ENCODE measurements around the gene ORC1. TPM values are rescaled to one million over a fixed set of nuclear protein-coding genes. Genes with fewer than 3 reads are reported as not detected.

Gene ORC1
- total RNA-seq, 5 donors from 2014 or later (not counting 1 experiment from before 2014, with no cell fraction given), result 1.7 to 2.1 (median 2.0) TPM

DNA sequence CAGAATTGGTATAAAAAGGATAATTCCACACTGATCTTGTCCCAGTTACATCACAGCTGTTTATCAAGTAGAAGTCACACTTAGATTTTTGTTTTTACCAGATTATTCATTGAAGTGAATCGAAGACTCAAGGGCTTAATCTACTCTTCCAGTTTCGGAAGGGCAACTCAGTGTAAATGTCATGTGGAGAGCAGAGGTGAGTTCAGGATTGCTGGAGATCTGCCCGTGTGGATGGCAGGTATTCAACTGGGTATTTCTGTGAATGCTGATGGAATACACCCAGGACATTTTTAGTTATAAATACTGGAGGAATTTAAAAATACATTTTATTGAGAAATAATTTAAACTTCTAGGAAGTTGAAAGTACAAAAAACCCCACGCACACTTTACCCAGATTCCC, 57.6 kb downstream of the ORC1 start:
- no peak for DNase-seq
- Mint-ChIP-seq H3K27ac (no peak overlapping the region), H3K4me1 (peaks cover 1 to 11% (median 5%) of the 10 kb centered on the region in 3 donors), H3K27me3 (no peaks in the 10 kb centered on the region), H3K4me3 (no peak overlapping the region), H3K36me3 (no peaks in the 10 kb centered on the region), H3K9me3 (no peaks in the 10 kb centered on the region)
- peaks cover 0 to 5% of the 10 kb centered on the region in 2 donors for H3K36me3 ChIP-seq (ENCODE audit: control insufficient read depth in 2 of 2, extremely low read depth in 1 of 2, insufficient read depth in 1 of 2, low read length in 1 of 2)
- ATAC-seq (replicated peaks in 1 of 4), result no peak
- H3K27ac ChIP-seq (ENCODE audit: low read length), result no peak overlapping the region
- no peaks in the 10 kb centered on the region for H3K27me3 ChIP-seq (replicated peaks in 1 of 2; ENCODE audit: control insufficient read depth in 2 of 2, extremely low read depth in 1 of 2, insufficient read depth in 2 of 2, low read length in 1 of 2)
- POLR2A ChIA-PET, result interaction anchor here in 1 of 2 donors (0.9 kb wide), 1 partner anchor 605 kb away, joined by 6 read pairs; no protein-coding TSS in a partner anchor
- CTCF ChIA-PET, result no interaction called here
- H3K4me3 ChIP-seq (ENCODE audit: control insufficient read depth in 1 of 2, extremely low read depth in 1 of 2, low read length in 1 of 2), result no peak overlapping the region
- H3K4me1 ChIP-seq (ENCODE audit: control insufficient read depth in 1 of 2, extremely low read depth in 1 of 2, insufficient read depth in 2 of 2, low read length in 2 of 2), result no peaks in the 10 kb centered on the region
- WGBS (ENCODE audit: insufficient coverage), result 90% methylated on average over 2 of the region's 4 CpGs
- H3K9me3 ChIP-seq, result no peaks in the 10 kb centered on the region

DNA sequence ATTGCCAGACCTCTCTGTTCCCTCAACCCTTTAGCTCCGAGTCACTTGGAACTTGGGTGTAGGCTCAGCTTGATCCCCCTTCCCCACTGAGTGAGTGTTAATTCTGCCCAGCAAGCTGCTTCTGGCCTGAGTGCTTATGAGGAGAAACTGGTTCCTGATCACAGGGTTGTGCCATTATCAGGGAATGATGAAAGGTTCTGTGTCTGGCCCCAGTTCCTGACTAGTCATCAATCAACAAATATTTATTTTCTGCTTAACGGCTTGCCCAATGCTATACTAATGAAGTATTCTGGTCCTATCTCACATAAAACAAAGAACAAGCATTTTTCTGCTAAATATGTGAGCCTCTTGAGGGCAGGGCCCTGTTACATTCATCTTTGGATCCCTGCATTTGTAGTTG, 59.0 kb downstream of the ORC1 start:
- peaks cover 1 to 11% (median 5%) of the 10 kb centered on the region in 3 donors for H3K4me1 Mint-ChIP-seq
- no peaks in the 10 kb centered on the region for H3K27me3 ChIP-seq (replicated peaks in 1 of 2; ENCODE audit: control insufficient read depth in 2 of 2, extremely low read depth in 1 of 2, insufficient read depth in 2 of 2, low read length in 1 of 2)
- H3K9me3 Mint-ChIP-seq, result no peaks in the 10 kb centered on the region
- no CpG with 5 or more reads among the region's 2 CpGs for WGBS (ENCODE audit: insufficient coverage)
- H3K9me3 ChIP-seq, result no peaks in the 10 kb centered on the region
- no peak overlapping the region for H3K4me3 Mint-ChIP-seq
- H3K4me3 ChIP-seq (ENCODE audit: control insufficient read depth in 1 of 2, extremely low read depth in 1 of 2, low read length in 1 of 2), result no peak overlapping the region
- H3K36me3 ChIP-seq (ENCODE audit: control insufficient read depth in 2 of 2, extremely low read depth in 1 of 2, insufficient read depth in 1 of 2, low read length in 1 of 2), result no peaks in the 10 kb centered on the region
- no peaks in the 10 kb centered on the region for H3K27me3 Mint-ChIP-seq
- DNase-seq (no peak), ATAC-seq (replicated peaks in 1 of 4) (no peak)
- no peaks in the 10 kb centered on the region for H3K4me1 ChIP-seq (ENCODE audit: control insufficient read depth in 1 of 2, extremely low read depth in 1 of 2, insufficient read depth in 2 of 2, low read length in 2 of 2)
- ChIA-PET CTCF (no interaction called here), POLR2A (no interaction called here)
- no peaks in the 10 kb centered on the region for H3K36me3 Mint-ChIP-seq
- peak overlapping the region in 1 of 2 donors; percentile 22 for H3K27ac Mint-ChIP-seq
- no peak overlapping the region for H3K27ac ChIP-seq (ENCODE audit: low read length)

DNA sequence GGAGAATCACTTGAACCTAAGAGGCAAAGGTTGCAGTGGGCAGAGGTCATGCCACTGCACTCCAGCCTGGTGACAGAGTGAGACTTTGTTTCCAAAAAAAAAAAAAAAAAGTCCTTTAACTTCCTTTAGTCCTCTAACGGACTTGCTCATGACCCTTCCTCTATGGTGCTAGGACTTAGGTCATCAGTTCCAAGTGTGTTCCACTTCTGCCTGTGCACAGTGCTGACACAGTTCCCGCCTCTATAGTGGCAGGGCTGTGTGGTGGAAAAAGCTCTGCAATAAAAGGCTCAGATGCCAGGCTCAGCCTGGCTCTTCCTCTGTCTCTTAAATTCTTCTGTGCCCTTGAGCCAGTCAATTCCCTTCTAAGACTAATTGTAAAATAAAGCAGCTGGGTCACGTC, 60.2 kb downstream of the ORC1 start:
- Histone ChIP-seq H3K4me3 (ENCODE audit: control insufficient read depth in 1 of 2, extremely low read depth in 1 of 2, low read length in 1 of 2) (no peak overlapping the region), H3K36me3 (ENCODE audit: control insufficient read depth in 2 of 2, extremely low read depth in 1 of 2, insufficient read depth in 1 of 2, low read length in 1 of 2) (no peaks in the 10 kb centered on the region), H3K9me3 (no peaks in the 10 kb centered on the region), H3K27me3 (replicated peaks in 1 of 2; ENCODE audit: control insufficient read depth in 2 of 2, extremely low read depth in 1 of 2, insufficient read depth in 2 of 2, low read length in 1 of 2) (no peaks in the 10 kb centered on the region), H3K4me1 (ENCODE audit: control insufficient read depth in 1 of 2, extremely low read depth in 1 of 2, insufficient read depth in 2 of 2, low read length in 2 of 2) (no peaks in the 10 kb centered on the region), H3K27ac (ENCODE audit: low read length) (no peak overlapping the region)
- Mint-ChIP-seq H3K4me3 (no peak overlapping the region), H3K27me3 (no peaks in the 10 kb centered on the region), H3K36me3 (peaks cover under 1% of the 10 kb centered on the region), H3K9me3 (no peaks in the 10 kb centered on the region), H3K27ac (no peak overlapping the region), H3K4me1 (peaks cover 1 to 11% (median 5%) of the 10 kb centered on the region in 3 donors)
- no CpG with 5 or more reads among the region's 3 CpGs for WGBS (ENCODE audit: insufficient coverage)
- no peak for ATAC-seq (replicated peaks in 1 of 4)
- ChIA-PET CTCF (no interaction called here), POLR2A (no interaction called here)
- DNase-seq, result no peak

DNA sequence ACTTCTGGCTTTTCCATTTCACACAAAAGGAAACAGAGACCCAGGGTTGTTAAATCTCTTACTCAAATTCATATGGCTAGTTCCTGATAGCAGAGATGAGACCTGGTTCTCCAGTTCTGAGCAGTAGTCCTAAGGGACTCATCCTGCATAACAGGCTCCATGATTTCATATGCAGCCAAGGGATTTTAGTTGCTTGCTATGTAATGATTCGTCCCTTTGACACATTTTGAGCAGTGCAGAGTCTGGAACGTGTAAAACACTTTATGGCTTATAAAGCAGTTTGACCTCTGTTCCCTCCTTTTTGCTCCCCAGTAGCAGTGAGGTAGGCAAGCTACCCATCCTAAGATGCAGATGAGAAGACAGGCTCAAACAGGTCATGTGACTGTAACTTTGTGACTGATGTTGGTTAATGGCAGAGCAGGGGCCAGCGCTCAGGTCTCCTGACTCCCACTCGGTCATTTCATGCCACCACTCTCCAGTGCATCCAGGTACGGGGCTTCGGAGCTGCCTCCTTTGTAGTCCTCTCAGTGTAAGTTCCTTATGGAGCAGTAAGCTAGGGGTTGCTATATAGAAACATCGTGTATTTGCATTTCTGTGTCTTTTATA, 62.5 kb downstream of the ORC1 start:
- Mint-ChIP-seq H3K4me3 (no peak overlapping the region), H3K4me1 (no peaks in the 10 kb centered on the region), H3K27ac (no peak overlapping the region), H3K27me3 (no peaks in the 10 kb centered on the region), H3K9me3 (no peaks in the 10 kb centered on the region), H3K36me3 (peaks cover 9% of the 10 kb centered on the region)
- CTCF ChIA-PET, result no interaction called here
- Histone ChIP-seq H3K9me3 (no peaks in the 10 kb centered on the region), H3K36me3 (ENCODE audit: control insufficient read depth in 2 of 2, extremely low read depth in 1 of 2, insufficient read depth in 1 of 2, low read length in 1 of 2) (no peaks in the 10 kb centered on the region), H3K4me1 (ENCODE audit: control insufficient read depth in 1 of 2, extremely low read depth in 1 of 2, insufficient read depth in 2 of 2, low read length in 2 of 2) (no peaks in the 10 kb centered on the region), H3K27ac (ENCODE audit: low read length) (no peak overlapping the region), H3K27me3 (replicated peaks in 1 of 2; ENCODE audit: control insufficient read depth in 2 of 2, extremely low read depth in 1 of 2, insufficient read depth in 2 of 2, low read length in 1 of 2) (no peaks in the 10 kb centered on the region), H3K4me3 (ENCODE audit: control insufficient read depth in 1 of 2, extremely low read depth in 1 of 2, low read length in 1 of 2) (no peak overlapping the region)
- DNase-seq, result no peak
- POLR2A ChIA-PET, result no interaction called here
- WGBS (ENCODE audit: insufficient coverage), result 100% methylated on average over 1 of the region's 7 CpGs
- ATAC-seq (replicated peaks in 1 of 4), result no peak

DNA sequence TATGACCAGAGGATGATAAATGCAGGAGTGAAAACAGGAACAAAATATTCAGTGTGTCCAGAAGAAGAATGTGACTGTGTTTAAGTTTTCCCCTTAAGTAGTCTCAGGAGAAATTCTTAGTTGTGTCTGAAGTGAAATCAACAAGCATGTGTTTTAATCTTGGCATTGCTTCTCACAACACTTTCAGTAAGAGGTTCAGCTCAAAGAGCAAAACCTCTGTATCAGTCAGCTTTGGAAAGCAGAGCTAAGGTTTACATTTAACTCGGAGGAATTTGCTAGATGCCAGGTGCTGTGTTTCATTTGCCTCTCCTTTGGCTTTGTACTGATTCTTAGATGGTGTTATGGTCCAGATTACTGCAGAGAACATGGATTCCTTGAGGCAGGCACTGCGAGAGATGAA, 66.8 kb downstream of the ORC1 start:
- Histone ChIP-seq H3K27ac (ENCODE audit: low read length) (no peak overlapping the region), H3K9me3 (no peaks in the 10 kb centered on the region), H3K4me3 (ENCODE audit: control insufficient read depth in 1 of 2, extremely low read depth in 1 of 2, low read length in 1 of 2) (no peak overlapping the region), H3K27me3 (replicated peaks in 1 of 2; ENCODE audit: control insufficient read depth in 2 of 2, extremely low read depth in 1 of 2, insufficient read depth in 2 of 2, low read length in 1 of 2) (no peaks in the 10 kb centered on the region), H3K36me3 (ENCODE audit: control insufficient read depth in 2 of 2, extremely low read depth in 1 of 2, insufficient read depth in 1 of 2, low read length in 1 of 2) (no peaks in the 10 kb centered on the region), H3K4me1 (ENCODE audit: control insufficient read depth in 1 of 2, extremely low read depth in 1 of 2, insufficient read depth in 2 of 2, low read length in 2 of 2) (no peaks in the 10 kb centered on the region)
- Mint-ChIP-seq H3K27ac (no peak overlapping the region), H3K9me3 (no peaks in the 10 kb centered on the region), H3K36me3 (peaks cover 25% of the 10 kb centered on the region), H3K4me1 (no peaks in the 10 kb centered on the region), H3K27me3 (no peaks in the 10 kb centered on the region), H3K4me3 (no peak overlapping the region)
- 73% methylated on average over 2 of the region's 2 CpGs for WGBS (ENCODE audit: insufficient coverage)
- no peak for DNase-seq
- POLR2A ChIA-PET, result no interaction called here
- ATAC-seq (replicated peaks in 1 of 4), result no peak
- CTCF ChIA-PET, result no interaction called here

DNA sequence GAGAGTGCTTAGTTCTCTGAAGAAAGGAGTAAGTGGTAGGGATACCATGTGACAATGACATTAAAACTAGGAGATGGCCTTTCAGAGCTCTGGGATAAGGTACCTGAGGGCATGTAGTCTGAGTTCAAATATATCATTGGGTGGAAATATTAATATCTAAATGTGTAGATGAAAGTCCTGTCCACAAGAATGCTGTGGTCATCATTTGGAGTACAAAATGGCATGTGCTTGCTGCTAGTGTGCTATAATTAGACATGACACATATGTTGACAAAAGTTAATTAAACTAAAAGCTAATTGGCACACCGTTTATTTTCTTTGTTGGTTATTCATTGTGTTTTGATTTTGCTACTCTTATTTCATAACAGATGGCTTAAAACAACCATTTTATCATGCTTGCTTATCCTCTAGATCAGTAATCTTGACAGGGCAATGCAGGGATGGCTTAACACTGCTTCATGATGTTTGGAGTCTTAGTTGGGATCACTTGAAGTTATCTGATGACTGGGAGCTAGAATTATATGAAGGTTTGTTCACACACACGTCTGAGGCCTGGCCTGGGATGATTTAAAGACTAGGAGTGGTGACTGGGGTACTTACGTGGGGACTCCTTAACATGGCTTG, 69.2 kb downstream of the ORC1 start:
- no peaks in the 10 kb centered on the region for H3K9me3 ChIP-seq
- H3K27me3 Mint-ChIP-seq, result no peaks in the 10 kb centered on the region
- 60% methylated on average over 1 of the region's 3 CpGs for WGBS (ENCODE audit: insufficient coverage)
- no peaks in the 10 kb centered on the region for H3K9me3 Mint-ChIP-seq
- DNase-seq (no peak), ATAC-seq (replicated peaks in 1 of 4) (no peak)
- no peaks in the 10 kb centered on the region for H3K36me3 ChIP-seq (ENCODE audit: control insufficient read depth in 2 of 2, extremely low read depth in 1 of 2, insufficient read depth in 1 of 2, low read length in 1 of 2)
- H3K4me3 Mint-ChIP-seq, result no peak overlapping the region
- no peak overlapping the region for H3K4me3 ChIP-seq (ENCODE audit: control insufficient read depth in 1 of 2, extremely low read depth in 1 of 2, low read length in 1 of 2)
- no peaks in the 10 kb centered on the region for H3K27me3 ChIP-seq (replicated peaks in 1 of 2; ENCODE audit: control insufficient read depth in 2 of 2, extremely low read depth in 1 of 2, insufficient read depth in 2 of 2, low read length in 1 of 2)
- POLR2A ChIA-PET, result no interaction called here
- peaks cover 25% of the 10 kb centered on the region for H3K36me3 Mint-ChIP-seq
- H3K4me1 Mint-ChIP-seq, result peaks cover 0 to 1% (median under 1%) of the 10 kb centered on the region in 3 donors
- H3K4me1 ChIP-seq (ENCODE audit: control insufficient read depth in 1 of 2, extremely low read depth in 1 of 2, insufficient read depth in 2 of 2, low read length in 2 of 2), result no peaks in the 10 kb centered on the region
- CTCF ChIA-PET, result no interaction called here
- H3K27ac ChIP-seq (ENCODE audit: low read length), result no peak overlapping the region
- H3K27ac Mint-ChIP-seq, result no peak overlapping the region

Data from T-cell (primary cell).